Measurements from ENCODE around the gene MCC.
"Not testable (repeated sequence)": the region's sequence is repeated elsewhere in the genome, so short reads cannot be mapped to it uniquely, and the experiment has no call there.

MCC gene

GRCh38 chr5:113093558-113093957, 394.7 kb downstream of the MCC start:
- DNase-seq, result no peak

- DNase-seq, result no peak
Observed at GRCh38 chr5:113092683-113093082, 395.6 kb downstream of the MCC start.

- DNase-seq, result no peak
Observed at GRCh38 chr5:113091622-113092021, 396.6 kb downstream of the MCC start.

GRCh38 chr5:113090336-113091106, 397.7 kb downstream of the MCC start:
- DNase-seq, result no peak

- DNase-seq, result no peak
Observed at GRCh38 chr5:113089653-113090335, 398.5 kb downstream of the MCC start.

GRCh38 chr5:113087976-113088514, 400.2 kb downstream of the MCC start:
- no peak for DNase-seq

- no peak for DNase-seq
Observed at GRCh38 chr5:113085880-113086409, 402.3 kb downstream of the MCC start.

GRCh38 chr5:113085084-113085414, 403.2 kb downstream of the MCC start:
- no peak for DNase-seq

- no peak for DNase-seq
Observed at GRCh38 chr5:113084402-113085083, 403.7 kb downstream of the MCC start.

GRCh38 chr5:113083481-113083880, 404.8 kb downstream of the MCC start:
- DNase-seq, result no peak

- no peak for DNase-seq
Observed at GRCh38 chr5:113082547-113082905, 405.7 kb downstream of the MCC start.

GRCh38 chr5:113081881-113082546, 406.2 kb downstream of the MCC start:
- no peak for DNase-seq

- no peak for DNase-seq
Observed at GRCh38 chr5:113081091-113081839, 407.0 kb downstream of the MCC start.

GRCh38 chr5:113076649-113077048, 411.6 kb downstream of the MCC start:
- not testable (repeated sequence) for DNase-seq

- DNase-seq, result no peak
Observed at GRCh38 chr5:113075019-113075418, 413.2 kb downstream of the MCC start.

GRCh38 chr5:113073629-113074034, 414.6 kb downstream of the MCC start:
- DNase-seq, result not testable (repeated sequence)

- no peak for DNase-seq
Observed at GRCh38 chr5:113071401-113071800, 416.9 kb downstream of the MCC start.

- no peak for DNase-seq
Observed at GRCh38 chr5:113070901-113071300, 417.4 kb downstream of the MCC start.

- no peak for DNase-seq
Observed at GRCh38 chr5:113068559-113068958, 419.7 kb downstream of the MCC start.

- DNase-seq, result no peak
Observed at GRCh38 chr5:113067635-113068344, 420.5 kb downstream of the MCC start.

GRCh38 chr5:113065626-113066025, 422.6 kb downstream of the MCC start:
- no peak for DNase-seq

Data from activated gamma-delta T cell (primary cell).